Tibial artery (tissue), 4 donors: Measurements from ENCODE around the gene INPP5A.
A peak's percentile ranks its signal among the peaks of the same experiment; 100 is the strongest.

Source experiments
- DNase-seq, 2 donors: peaks; one replicate each; pipeline ENCODE4 v3.0.0-alpha.2; 2019
- H3K27ac ChIP-seq, 2 donors: fragments of 200-600 bp; sonication (generic) in 1 of 2; 1 replicate in 1 of 2; 2 replicates in 1 of 2; pipeline ENCODE4 v1.5.1; 2018 to 2019; ENCODE audit warnings: mild to moderate bottlenecking in 1 of 2
- H3K27me3 ChIP-seq, 2 donors: fragments of 200-600 bp; sonication (generic) in 1 of 2; one replicate each; pipeline versions ENCODE4 v1.5.1 to v1.6.0; 2016 to 2019
- H3K36me3 ChIP-seq, 3 donors: fragments of 200-600 bp; sonication (generic) in 2 of 3; one replicate each; pipeline ENCODE4 v1.5.1; 2016 to 2019; ENCODE audit warnings: mild to moderate bottlenecking in 2 of 3
- H3K4me1 ChIP-seq, 4 donors: fragments of 200-600 bp; sonication (generic) in 2 of 4; 1 replicate in 3 of 4; 2 replicates in 1 of 4; pipeline ENCODE4 v1.5.1; 2016 to 2019
- H3K4me3 ChIP-seq, 2 donors: fragments of 200-600 bp; sonication (generic) in 1 of 2; 1 replicate in 1 of 2; 2 replicates in 1 of 2; pipeline ENCODE4 v1.5.1; 2018 to 2019; ENCODE audit warnings: mild to moderate bottlenecking in 2 of 2
- H3K9me3 ChIP-seq, 3 donors: fragments of 200-600 bp; sonication (generic) in 1 of 3; one replicate each; pipeline ENCODE4 v1.5.1; 2016 to 2019
- intact Hi-C: fragments of 100-400 bp; cut with DNase I; formaldehyde crosslinking; loops from one replicate; pipeline ENCODE4 v1.15.0; 2023; ENCODE audit warnings: low total_unique reads
- TF ChIP-seq, protein P1 (sequence below), 2 experiments: fragments of 200-600 bp in 1 of 2; fragments of 450-650 bp in 1 of 2; IDR thresholded peaks; one replicate each; pipeline ENCODE4 v1.5.1; 2017 to 2019; ENCODE audit warnings: antibody characterized with exemption in 2 of 2, mild to moderate bottlenecking in 1 of 2, moderate library complexity in 1 of 2

INPP5A gene

DNA sequence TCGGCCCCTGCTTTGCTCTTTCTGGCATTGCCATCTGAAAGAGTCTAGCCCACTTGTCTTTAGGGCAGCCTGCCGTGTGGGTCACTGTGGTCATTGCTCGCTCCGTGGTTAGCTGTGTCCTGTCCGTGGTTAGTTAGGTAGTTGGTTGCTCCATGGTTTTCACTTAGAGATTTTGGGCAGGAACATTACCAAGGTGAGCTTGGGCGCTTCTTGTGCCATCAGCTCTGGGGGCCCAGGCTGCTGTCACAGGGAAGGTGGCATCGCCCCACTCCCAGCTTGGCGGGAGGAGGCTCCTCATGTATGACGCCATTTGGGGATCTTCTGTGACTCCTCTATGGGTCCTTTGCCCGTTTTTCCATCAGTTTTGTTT, 53.1 kb downstream of the INPP5A start:
- DNase-seq = peak in 1 of 2 donors; percentile 61
- no peaks in the 10 kb centered on the region for H3K9me3 ChIP-seq
- no peaks in the 10 kb centered on the region for H3K27me3 ChIP-seq
- TF ChIP-seq, protein P1, sequence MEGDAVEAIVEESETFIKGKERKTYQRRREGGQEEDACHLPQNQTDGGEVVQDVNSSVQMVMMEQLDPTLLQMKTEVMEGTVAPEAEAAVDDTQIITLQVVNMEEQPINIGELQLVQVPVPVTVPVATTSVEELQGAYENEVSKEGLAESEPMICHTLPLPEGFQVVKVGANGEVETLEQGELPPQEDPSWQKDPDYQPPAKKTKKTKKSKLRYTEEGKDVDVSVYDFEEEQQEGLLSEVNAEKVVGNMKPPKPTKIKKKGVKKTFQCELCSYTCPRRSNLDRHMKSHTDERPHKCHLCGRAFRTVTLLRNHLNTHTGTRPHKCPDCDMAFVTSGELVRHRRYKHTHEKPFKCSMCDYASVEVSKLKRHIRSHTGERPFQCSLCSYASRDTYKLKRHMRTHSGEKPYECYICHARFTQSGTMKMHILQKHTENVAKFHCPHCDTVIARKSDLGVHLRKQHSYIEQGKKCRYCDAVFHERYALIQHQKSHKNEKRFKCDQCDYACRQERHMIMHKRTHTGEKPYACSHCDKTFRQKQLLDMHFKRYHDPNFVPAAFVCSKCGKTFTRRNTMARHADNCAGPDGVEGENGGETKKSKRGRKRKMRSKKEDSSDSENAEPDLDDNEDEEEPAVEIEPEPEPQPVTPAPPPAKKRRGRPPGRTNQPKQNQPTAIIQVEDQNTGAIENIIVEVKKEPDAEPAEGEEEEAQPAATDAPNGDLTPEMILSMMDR (IDR thresholded peaks at IDR 0.05) = no peak
- no peaks in the 10 kb centered on the region for H3K36me3 ChIP-seq
- H3K4me3 ChIP-seq = no peak overlapping the region
- intact Hi-C loops = no loop called here
- H3K4me1 ChIP-seq = peaks cover 7 to 100% (median 91%) of the 10 kb centered on the region in 4 donors
- peak overlapping the region; percentile 78 to 80 for H3K27ac ChIP-seq

DNA sequence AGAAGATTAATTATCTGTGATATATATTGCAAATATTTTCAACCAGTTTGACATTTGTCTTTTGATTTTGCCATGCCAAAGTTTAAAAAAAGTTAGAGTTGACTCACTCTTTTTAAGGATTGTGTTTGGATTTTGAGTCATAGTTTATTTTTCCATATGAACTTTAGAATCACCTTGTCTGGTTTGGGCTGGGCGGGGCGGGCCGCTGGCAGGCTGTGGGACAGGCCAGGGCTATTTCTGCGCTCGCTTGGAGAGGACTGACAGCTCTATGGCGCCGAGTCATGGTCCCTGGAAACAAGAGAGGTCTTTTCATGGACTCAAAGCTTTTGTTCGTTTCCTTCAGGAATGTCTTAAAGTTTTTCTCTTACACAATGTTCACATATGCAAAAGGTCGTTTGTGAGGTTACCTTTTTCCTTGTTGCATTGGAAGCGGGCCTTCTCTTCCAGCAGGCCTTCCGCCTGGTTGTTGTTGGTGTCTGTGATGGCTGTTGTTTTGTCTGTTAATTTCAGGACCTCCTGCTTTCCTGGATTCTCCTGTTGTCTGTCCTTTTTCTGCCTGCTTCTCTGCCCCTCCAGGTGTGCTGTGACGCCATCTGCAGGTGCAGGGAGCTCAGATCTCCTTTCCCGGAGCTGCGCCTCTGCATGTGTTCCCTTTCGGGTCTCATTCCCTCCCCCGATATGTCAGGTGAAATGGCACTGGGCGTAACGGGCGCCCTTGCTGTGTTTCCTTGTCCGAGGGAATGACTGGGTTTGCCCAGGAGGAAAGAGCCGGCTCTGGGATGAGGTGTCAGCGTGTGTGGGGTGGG, 53.8 kb downstream of the INPP5A start:
- intact Hi-C loops = no loop called here
- TF ChIP-seq, protein P1 (IDR thresholded peaks at IDR 0.05) = no peak
- peak in 1 of 2 donors; percentile 93 for DNase-seq

DNA sequence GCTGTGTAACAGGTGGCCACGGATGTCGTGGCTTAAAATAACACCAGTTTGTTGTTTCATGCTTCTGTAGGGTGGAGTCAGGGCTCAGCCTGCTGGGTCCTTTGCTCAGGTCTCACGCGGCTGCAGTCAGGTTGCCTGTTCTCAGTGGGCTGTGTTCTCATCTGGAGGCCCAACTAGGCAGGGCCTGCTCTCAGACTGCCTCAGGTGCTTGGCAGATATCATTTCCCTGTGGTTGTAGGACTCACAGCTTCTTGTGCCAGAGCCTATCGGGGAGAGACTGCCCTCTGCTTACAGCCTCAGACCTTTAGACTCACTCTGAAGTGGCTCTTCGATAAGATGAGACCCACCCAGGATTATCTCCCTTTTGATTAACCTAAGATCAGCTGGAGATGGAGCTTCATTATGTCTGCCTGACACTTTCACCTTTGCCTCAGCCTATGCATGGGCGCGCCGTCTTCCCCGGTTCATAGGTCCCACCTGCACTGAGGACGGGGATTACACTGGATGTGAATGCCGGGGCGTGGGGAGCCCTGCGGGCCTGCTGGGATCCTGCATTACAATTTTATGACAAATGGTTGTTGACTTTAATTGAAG, 55.3 kb downstream of the INPP5A start:
- Histone ChIP-seq H3K36me3 (no peaks in the 10 kb centered on the region), H3K27me3 (no peaks in the 10 kb centered on the region), H3K27ac (peak overlapping the region; percentile 78 to 80), H3K9me3 (no peaks in the 10 kb centered on the region), H3K4me1 (peaks cover 7 to 100% (median 84%) of the 10 kb centered on the region in 4 donors), H3K4me3 (no peak overlapping the region)
- intact Hi-C loops = no loop called here
- peak in 1 of 2 donors; percentile 52 for DNase-seq
- TF ChIP-seq, protein P1 (IDR thresholded peaks at IDR 0.05) = no peak

More for the DNA sequence above, 53.8 kb downstream of the INPP5A start:
- Histone ChIP-seq H3K27me3 (no peaks in the 10 kb centered on the region), H3K36me3 (no peaks in the 10 kb centered on the region), H3K27ac (peak overlapping the region; percentile 78 to 80), H3K4me3 (peak overlapping the region in 1 of 2 donors; percentile 20), H3K4me1 (peaks cover 7 to 100% (median 88%) of the 10 kb centered on the region in 4 donors), H3K9me3 (no peaks in the 10 kb centered on the region)

DNA sequence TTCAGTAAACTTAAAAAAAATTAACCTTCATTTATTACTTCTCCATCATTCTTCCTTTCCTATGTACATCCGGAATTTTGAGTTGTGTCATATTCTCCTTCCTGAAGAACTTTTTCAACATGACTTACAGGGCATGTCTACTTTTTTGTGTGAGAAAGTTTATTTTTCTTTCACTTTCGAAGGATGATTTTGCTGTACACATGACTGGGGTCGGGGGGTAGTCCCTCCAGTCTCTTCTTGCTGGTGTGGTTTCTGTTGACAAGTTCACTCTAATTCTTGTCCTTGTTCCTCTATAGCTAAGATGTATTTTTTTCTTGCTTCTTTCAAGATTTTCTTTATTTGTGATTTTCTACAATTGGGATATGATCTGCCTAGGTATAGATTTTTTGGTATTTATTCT, 55.8 kb downstream of the INPP5A start:
- Histone ChIP-seq H3K4me3 (no peak overlapping the region), H3K27ac (peak overlapping the region; percentile 78 to 80), H3K4me1 (peaks cover 7 to 100% (median 79%) of the 10 kb centered on the region in 4 donors)

DNA sequence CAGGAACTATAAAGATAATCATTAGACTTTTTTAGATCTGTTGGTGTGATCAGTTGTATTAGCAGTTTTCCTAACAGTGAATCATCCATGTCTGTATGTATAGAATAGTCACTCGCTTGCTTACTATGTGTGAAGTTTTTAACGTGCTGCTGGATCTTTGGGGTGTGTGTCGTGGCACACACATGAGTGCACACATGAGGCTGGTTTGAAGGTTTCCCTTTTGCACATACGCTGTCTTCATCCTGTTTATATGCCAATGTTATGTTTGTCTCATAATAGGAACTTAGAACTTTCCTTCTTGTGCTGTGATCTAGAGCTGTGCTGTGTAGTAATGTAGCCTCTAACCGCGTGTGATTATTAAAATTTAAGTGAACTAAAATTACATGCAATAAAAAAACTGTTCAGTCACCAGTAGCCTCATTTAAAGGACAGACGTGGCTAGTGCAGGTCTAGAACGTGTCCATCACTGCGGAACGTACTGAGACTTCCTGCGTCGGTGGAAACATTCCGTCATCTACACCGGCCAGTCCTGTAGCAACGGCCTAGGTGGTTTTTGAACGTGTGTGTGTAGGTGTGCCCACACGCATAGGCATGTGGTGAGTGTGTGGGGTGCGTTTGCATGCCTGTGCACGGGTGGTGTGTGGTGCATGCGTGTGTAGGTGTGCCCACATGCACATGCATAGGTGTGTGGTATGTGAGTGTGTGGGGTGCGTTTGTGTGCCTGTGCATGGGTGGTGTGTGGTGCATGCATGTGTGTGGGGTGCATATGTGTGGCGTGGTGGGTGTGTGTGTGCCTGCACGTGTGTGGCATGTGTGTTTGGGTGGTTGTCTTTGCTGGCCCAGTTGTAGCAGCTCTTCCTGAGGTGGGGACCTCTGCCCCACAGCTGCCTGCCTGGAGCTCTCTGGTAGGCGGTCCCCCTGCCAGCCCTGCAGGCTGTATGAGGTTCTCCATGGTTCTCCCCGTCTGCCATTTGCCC, 56.6 kb downstream of the INPP5A start:
- TF ChIP-seq, protein P1 (IDR thresholded peaks at IDR 0.05) = no peak
- no peak for DNase-seq
- intact Hi-C loops = no loop called here
- H3K27me3 ChIP-seq = no peaks in the 10 kb centered on the region
- no peaks in the 10 kb centered on the region for H3K36me3 ChIP-seq
- peak overlapping the region; percentile 34 to 80 for H3K27ac ChIP-seq
- no peaks in the 10 kb centered on the region for H3K9me3 ChIP-seq
- H3K4me1 ChIP-seq = peaks cover 3 to 100% (median 73%) of the 10 kb centered on the region in 4 donors
- no peak overlapping the region for H3K4me3 ChIP-seq

More for the DNA sequence above, 55.8 kb downstream of the INPP5A start:
- H3K9me3 ChIP-seq = no peaks in the 10 kb centered on the region
- H3K27me3 ChIP-seq = no peaks in the 10 kb centered on the region
- TF ChIP-seq, protein P1 (IDR thresholded peaks at IDR 0.05) = no peak
- H3K36me3 ChIP-seq = no peaks in the 10 kb centered on the region
- DNase-seq = no peak
- intact Hi-C loops = no loop called here
